ENCODE results near the gene MGST2. TPM values are rescaled to one million over a fixed set of nuclear protein-coding genes. Genes with fewer than 3 reads are reported as not detected.

MGST2 gene
- total and polyA plus RNA-seq, 4 donors, result 69.6 to 170 (median 90.7) TPM

DNA sequence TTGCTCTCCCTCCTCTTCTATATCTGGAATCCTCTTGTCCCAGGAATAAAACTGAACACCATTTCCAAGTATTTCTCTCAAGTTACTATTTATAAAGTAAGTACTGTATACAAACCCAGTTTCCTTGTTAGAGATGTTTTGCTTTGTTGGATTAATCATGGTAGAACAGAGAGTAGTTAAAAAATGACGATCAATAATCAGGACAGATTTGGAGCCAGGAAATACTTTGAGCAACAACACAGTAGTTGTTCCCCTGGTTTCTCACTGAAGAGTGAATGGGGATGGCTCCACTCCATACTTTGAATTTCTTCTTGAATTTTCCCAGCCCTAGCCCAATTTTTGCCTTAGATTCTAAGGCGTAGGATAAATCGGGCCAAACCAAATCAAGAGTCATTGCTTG lies 21.4 kb downstream of the MGST2 start:
- peak; percentile 28 for TF ChIP-seq SP1 (IDR thresholded peaks at IDR 0.05)
- TF ChIP-seq RXRA (IDR thresholded peaks at IDR 0.05), result peak in 1 of 2 donors; percentile 13
- TF ChIP-seq, protein P1, sequence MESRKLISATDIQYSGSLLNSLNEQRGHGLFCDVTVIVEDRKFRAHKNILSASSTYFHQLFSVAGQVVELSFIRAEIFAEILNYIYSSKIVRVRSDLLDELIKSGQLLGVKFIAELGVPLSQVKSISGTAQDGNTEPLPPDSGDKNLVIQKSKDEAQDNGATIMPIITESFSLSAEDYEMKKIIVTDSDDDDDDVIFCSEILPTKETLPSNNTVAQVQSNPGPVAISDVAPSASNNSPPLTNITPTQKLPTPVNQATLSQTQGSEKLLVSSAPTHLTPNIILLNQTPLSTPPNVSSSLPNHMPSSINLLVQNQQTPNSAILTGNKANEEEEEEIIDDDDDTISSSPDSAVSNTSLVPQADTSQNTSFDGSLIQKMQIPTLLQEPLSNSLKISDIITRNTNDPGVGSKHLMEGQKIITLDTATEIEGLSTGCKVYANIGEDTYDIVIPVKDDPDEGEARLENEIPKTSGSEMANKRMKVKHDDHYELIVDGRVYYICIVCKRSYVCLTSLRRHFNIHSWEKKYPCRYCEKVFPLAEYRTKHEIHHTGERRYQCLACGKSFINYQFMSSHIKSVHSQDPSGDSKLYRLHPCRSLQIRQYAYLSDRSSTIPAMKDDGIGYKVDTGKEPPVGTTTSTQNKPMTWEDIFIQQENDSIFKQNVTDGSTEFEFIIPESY (IDR thresholded peaks at IDR 0.05), result no peak
- no peak for TF ChIP-seq GABPA (IDR thresholded peaks at IDR 0.05 in 1 of 2, conservative IDR thresholded peaks at IDR 0.05 in 1 of 2)
- TF ChIP-seq RAD21 (IDR thresholded peaks at IDR 0.05), result peak in 1 of 2 donors; percentile 18
- TF ChIP-seq HNF4A (conservative IDR thresholded peaks at IDR 0.05), result peak; percentile 12 to 30
- TF ChIP-seq YY1 (IDR thresholded peaks at IDR 0.05), result peak; percentile 49
- TF ChIP-seq NR2F2 (IDR thresholded peaks at IDR 0.05), result peak; percentile 18
- TF ChIP-seq, protein P2, sequence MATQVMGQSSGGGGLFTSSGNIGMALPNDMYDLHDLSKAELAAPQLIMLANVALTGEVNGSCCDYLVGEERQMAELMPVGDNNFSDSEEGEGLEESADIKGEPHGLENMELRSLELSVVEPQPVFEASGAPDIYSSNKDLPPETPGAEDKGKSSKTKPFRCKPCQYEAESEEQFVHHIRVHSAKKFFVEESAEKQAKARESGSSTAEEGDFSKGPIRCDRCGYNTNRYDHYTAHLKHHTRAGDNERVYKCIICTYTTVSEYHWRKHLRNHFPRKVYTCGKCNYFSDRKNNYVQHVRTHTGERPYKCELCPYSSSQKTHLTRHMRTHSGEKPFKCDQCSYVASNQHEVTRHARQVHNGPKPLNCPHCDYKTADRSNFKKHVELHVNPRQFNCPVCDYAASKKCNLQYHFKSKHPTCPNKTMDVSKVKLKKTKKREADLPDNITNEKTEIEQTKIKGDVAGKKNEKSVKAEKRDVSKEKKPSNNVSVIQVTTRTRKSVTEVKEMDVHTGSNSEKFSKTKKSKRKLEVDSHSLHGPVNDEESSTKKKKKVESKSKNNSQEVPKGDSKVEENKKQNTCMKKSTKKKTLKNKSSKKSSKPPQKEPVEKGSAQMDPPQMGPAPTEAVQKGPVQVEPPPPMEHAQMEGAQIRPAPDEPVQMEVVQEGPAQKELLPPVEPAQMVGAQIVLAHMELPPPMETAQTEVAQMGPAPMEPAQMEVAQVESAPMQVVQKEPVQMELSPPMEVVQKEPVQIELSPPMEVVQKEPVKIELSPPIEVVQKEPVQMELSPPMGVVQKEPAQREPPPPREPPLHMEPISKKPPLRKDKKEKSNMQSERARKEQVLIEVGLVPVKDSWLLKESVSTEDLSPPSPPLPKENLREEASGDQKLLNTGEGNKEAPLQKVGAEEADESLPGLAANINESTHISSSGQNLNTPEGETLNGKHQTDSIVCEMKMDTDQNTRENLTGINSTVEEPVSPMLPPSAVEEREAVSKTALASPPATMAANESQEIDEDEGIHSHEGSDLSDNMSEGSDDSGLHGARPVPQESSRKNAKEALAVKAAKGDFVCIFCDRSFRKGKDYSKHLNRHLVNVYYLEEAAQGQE (IDR thresholded peaks at IDR 0.05), result no peak
- TF ChIP-seq JUND (IDR thresholded peaks at IDR 0.05), result no peak
- WGBS, result 70% methylated on average over 3 of the region's 3 CpGs
- peak overlapping the region; percentile 39 to 61 for H3K27ac ChIP-seq (ENCODE audit: low read depth in 1 of 2, low read length in 2 of 2)

DNA sequence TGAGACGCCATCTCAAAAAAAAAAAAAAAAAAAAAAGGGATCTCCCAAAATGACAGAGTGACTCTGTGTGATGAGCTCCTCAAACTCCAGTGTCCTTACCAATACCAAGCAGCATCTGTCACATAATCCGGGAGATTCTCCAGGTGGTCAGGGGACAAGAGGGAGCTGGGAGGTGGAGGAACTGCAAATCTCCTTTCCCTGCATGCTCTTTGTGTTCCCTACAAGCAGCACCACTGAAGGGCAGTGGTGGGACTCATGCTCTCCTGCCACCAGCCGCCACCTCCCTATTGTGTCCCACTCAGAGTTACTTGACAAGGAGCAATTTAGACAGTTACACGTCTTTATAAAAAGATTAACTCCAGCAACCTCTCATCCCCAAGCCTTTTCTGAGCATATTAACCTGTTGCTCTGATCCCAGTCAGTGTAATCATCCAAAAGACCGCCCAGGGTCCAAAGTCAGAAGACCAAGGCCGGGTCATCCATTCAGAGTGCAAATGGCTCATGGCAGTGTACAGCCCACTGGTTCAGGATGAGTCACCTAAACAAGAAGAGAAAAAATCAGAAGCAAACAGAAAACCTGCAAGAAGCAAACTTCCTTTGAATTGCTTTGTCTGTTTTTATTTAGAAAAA lies 23.6 kb downstream of the MGST2 start:
- H3K4me1 ChIP-seq (ENCODE audit: control insufficient read depth in 4 of 4, insufficient read depth in 4 of 4, low read length in 3 of 4), result peaks cover 24 to 68% (median 59%) of the 10 kb centered on the region in 4 donors
- H3K27ac ChIP-seq (ENCODE audit: low read depth in 1 of 2, low read length in 2 of 2), result peak overlapping the region; percentile 84 to 90
- H3K9ac ChIP-seq (ENCODE audit: low read depth in 1 of 2, low read length in 2 of 2), result peak overlapping the region in 1 of 2 donors; percentile 29
- H3K4me3 ChIP-seq (ENCODE audit: low read depth in 1 of 3, low read length in 3 of 3), result peak overlapping the region in 1 of 3 donors; percentile 35
- H3K27me3 ChIP-seq (ENCODE audit: control insufficient read depth in 4 of 4, insufficient read depth in 4 of 4, low read length in 3 of 4), result no peaks in the 10 kb centered on the region
- DNase-seq (ENCODE audit: low spot score), result peak; percentile 61
- H3K9me3 ChIP-seq (ENCODE audit: control insufficient read depth in 4 of 4, low read length in 3 of 4), result no peaks in the 10 kb centered on the region
- 47% methylated on average over 6 of the region's 6 CpGs for WGBS
- H3K36me3 ChIP-seq (ENCODE audit: control insufficient read depth in 4 of 4, insufficient read depth in 3 of 4, low read depth in 1 of 4, low read length in 3 of 4), result peaks cover 0 to 9% (median 4%) of the 10 kb centered on the region in 4 donors
- peak in 1 of 2 donors; percentile 20 for TF ChIP-seq GABPA (IDR thresholded peaks at IDR 0.05 in 1 of 2, conservative IDR thresholded peaks at IDR 0.05 in 1 of 2)
- TF ChIP-seq, protein P1 (IDR thresholded peaks at IDR 0.05), result peak; percentile 82
- no peak for TF ChIP-seq FOXA1 (IDR thresholded peaks at IDR 0.05)
- peak; percentile 99 to 100 for TF ChIP-seq JUND (IDR thresholded peaks at IDR 0.05)
- TF ChIP-seq, protein P3, sequence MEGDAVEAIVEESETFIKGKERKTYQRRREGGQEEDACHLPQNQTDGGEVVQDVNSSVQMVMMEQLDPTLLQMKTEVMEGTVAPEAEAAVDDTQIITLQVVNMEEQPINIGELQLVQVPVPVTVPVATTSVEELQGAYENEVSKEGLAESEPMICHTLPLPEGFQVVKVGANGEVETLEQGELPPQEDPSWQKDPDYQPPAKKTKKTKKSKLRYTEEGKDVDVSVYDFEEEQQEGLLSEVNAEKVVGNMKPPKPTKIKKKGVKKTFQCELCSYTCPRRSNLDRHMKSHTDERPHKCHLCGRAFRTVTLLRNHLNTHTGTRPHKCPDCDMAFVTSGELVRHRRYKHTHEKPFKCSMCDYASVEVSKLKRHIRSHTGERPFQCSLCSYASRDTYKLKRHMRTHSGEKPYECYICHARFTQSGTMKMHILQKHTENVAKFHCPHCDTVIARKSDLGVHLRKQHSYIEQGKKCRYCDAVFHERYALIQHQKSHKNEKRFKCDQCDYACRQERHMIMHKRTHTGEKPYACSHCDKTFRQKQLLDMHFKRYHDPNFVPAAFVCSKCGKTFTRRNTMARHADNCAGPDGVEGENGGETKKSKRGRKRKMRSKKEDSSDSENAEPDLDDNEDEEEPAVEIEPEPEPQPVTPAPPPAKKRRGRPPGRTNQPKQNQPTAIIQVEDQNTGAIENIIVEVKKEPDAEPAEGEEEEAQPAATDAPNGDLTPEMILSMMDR (IDR thresholded peaks at IDR 0.05; ENCODE audit: low read depth, low read length, missing input control), result no peak
- TF ChIP-seq, protein P4, sequence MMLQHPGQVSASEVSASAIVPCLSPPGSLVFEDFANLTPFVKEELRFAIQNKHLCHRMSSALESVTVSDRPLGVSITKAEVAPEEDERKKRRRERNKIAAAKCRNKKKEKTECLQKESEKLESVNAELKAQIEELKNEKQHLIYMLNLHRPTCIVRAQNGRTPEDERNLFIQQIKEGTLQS (IDR thresholded peaks at IDR 0.05), result peak; percentile 98
- peak; percentile 89 for TF ChIP-seq NR2F2 (IDR thresholded peaks at IDR 0.05)
- peak; percentile 35 to 41 for TF ChIP-seq RAD21 (IDR thresholded peaks at IDR 0.05)
- peak; percentile 82 for TF ChIP-seq YY1 (IDR thresholded peaks at IDR 0.05)
- TF ChIP-seq, protein P2 (IDR thresholded peaks at IDR 0.05), result peak; percentile 51
- peak; percentile 36 for TF ChIP-seq FOXA2 (IDR thresholded peaks at IDR 0.05)
- TF ChIP-seq HNF4A (conservative IDR thresholded peaks at IDR 0.05), result peak; percentile 100
- TF ChIP-seq, protein P5, sequence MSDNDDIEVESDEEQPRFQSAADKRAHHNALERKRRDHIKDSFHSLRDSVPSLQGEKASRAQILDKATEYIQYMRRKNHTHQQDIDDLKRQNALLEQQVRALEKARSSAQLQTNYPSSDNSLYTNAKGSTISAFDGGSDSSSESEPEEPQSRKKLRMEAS (IDR thresholded peaks at IDR 0.05), result peak; percentile 83
- peak in 1 of 2 donors; percentile 63 for TF ChIP-seq EGR1 (IDR thresholded peaks at IDR 0.05; ENCODE audit: low read depth in 2 of 2)

More for the DNA sequence above, 21.4 kb downstream of the MGST2 start:
- Histone ChIP-seq H3K9ac (ENCODE audit: low read depth in 1 of 2, low read length in 2 of 2) (no peak overlapping the region), H3K9me3 (ENCODE audit: control insufficient read depth in 4 of 4, low read length in 3 of 4) (no peaks in the 10 kb centered on the region), H3K4me1 (ENCODE audit: control insufficient read depth in 4 of 4, insufficient read depth in 4 of 4, low read length in 3 of 4) (peaks cover 21 to 60% (median 56%) of the 10 kb centered on the region in 4 donors), H3K36me3 (ENCODE audit: control insufficient read depth in 4 of 4, insufficient read depth in 3 of 4, low read depth in 1 of 4, low read length in 3 of 4) (peaks cover 0 to 9% (median 4%) of the 10 kb centered on the region in 4 donors), H3K4me3 (ENCODE audit: low read depth in 1 of 3, low read length in 3 of 3) (no peak overlapping the region), H3K27me3 (ENCODE audit: control insufficient read depth in 4 of 4, insufficient read depth in 4 of 4, low read length in 3 of 4) (no peaks in the 10 kb centered on the region)
- no peak for DNase-seq (ENCODE audit: low spot score)
